HepG2 (cell line): ENCODE data around the gene ZNF248. TPM values are rescaled to one million over a fixed set of nuclear protein-coding genes. Genes with fewer than 3 reads are reported as not detected.

Experiments
- ATAC-seq: fragments of 200-7000 bp; cut with Tn5 transposase; 3 replicates; pipeline ENCODE4 v1.9.1; 2020; ENCODE audit warnings: mild to moderate bottlenecking, moderate library complexity
- BruUV-seq: library from RNA; stranded (reverse); fragments of 400-500 nt; replicated peaks from 2 replicates; lab custom pipeline; 2021; lab: Mats Ljungman, UMichigan
- CTCF ChIA-PET: fragments of 300-600 bp; formaldehyde crosslinking; extraction: SDS; loops from one replicate; lab custom pipeline; 2021; ENCODE audit warnings: low total read pairs, inconsistent platforms, low intra/inter-chr PET ratio; lab: Yijun Ruan, JAX
- POLR2A ChIA-PET: fragments of 350-600 bp; sonication (Branson Sonifier 250); formaldehyde crosslinking; loops from one replicate; lab custom pipeline; 2020; ENCODE audit warnings: antibody characterized with exemption, inconsistent platforms; lab: Yijun Ruan, JAX
- DNase-seq: peaks from one replicate; pipeline ENCODE4 v3.0.0-alpha.2; 2015; ENCODE audit warnings: low spot score
- FAIRE-seq: peaks from 3 replicates; lab custom pipeline; 2011; peaks lifted over from hg19 to GRCh38; lab: Jason Lieb, UNC
- H2AFZ ChIP-seq: one replicate; pipeline ENCODE4 v1.6.1; 2011; ENCODE audit warnings: low read length, inconsistent platforms
- H3K27ac ChIP-seq: fragments of 300-600 bp; 3 replicates; pipeline ENCODE4 v1.8.0; 2011; ENCODE audit warnings: mixed run types, mild to moderate bottlenecking, mixed read lengths, low read length, inconsistent platforms; ENCODE audit not compliant: insufficient read depth; ENCODE audit errors: extremely low read length
- H3K27me3 ChIP-seq, 2 experiments: fragments of 200-600 bp in 1 of 2; 2 replicates in 1 of 2; 3 replicates in 1 of 2; pipeline versions ENCODE4 v1.6.0 to v1.8.0; 2011; ENCODE audit warnings: low read length in 2 of 2, mild to moderate bottlenecking in 2 of 2, moderate library complexity in 2 of 2, inconsistent platforms in 1 of 2; ENCODE audit not compliant: insufficient read depth in 2 of 2, control insufficient read depth in 1 of 2
- H3K36me3 ChIP-seq, 2 experiments: fragments of 200-600 bp in 1 of 2; replicated peaks in 1 of 2; 2 replicates in 1 of 2; 3 replicates in 1 of 2; pipeline versions ENCODE4 v1.5.1 to v1.8.0; 2011; ENCODE audit warnings: low read length in 2 of 2, inconsistent platforms in 1 of 2; ENCODE audit not compliant: insufficient read depth in 2 of 2, control insufficient read depth in 1 of 2
- H3K4me1 ChIP-seq: 2 replicates; pipeline ENCODE4 v1.5.1; 2012; ENCODE audit warnings: low read length, inconsistent platforms; ENCODE audit not compliant: insufficient read depth
- H3K4me2 ChIP-seq: 2 replicates; pipeline ENCODE4 v1.6.0; 2011; ENCODE audit warnings: low read depth, low read length, inconsistent platforms
- H3K4me3 ChIP-seq, 3 experiments: fragments of 200-600 bp in 1 of 3; sonication (generic), shearing (Covaris generic) in 1 of 3; replicated peaks in 1 of 3; 2 replicates each; pipeline ENCODE4 v1.5.1; 2011 to 2016; ENCODE audit warnings: low read length in 3 of 3, inconsistent platforms in 2 of 3, low read depth in 2 of 3, mild to moderate bottlenecking in 2 of 3, control low read depth in 1 of 3, mixed read lengths in 1 of 3; ENCODE audit not compliant: insufficient read depth in 1 of 3
- H3K79me2 ChIP-seq: one replicate; pipeline ENCODE4 v1.6.1; 2011; ENCODE audit warnings: low read length, inconsistent platforms; ENCODE audit not compliant: insufficient read depth
- H3K9ac ChIP-seq: 2 replicates; pipeline ENCODE4 v1.6.0; 2011; ENCODE audit warnings: mild to moderate bottlenecking, low read depth, low read length, inconsistent platforms; ENCODE audit not compliant: insufficient read depth
- H3K9me3 ChIP-seq: 2 replicates; pipeline ENCODE4 v1.5.1; 2012; ENCODE audit warnings: mild to moderate bottlenecking, low read length
- H4K20me1 ChIP-seq: 2 replicates; pipeline ENCODE4 v1.6.0; 2011; ENCODE audit warnings: inconsistent platforms, mild to moderate bottlenecking, low read length, moderate library complexity; ENCODE audit not compliant: insufficient read depth
- ARNT2 ChIP-seq: sonication (generic); formaldehyde crosslinking; IDR thresholded peaks from 2 replicates; pipeline ENCODE4 v1.8.0; 2022; ENCODE audit warnings: mild to moderate bottlenecking, low read depth, missing genetic modification reagents, moderate library complexity
- BRD4 ChIP-seq: sonication (generic); formaldehyde crosslinking; IDR thresholded peaks from 2 replicates; pipeline ENCODE4 v1.4.0; 2020; ENCODE audit warnings: missing genetic modification reagents
- DMAP1 ChIP-seq: IDR thresholded peaks from 2 replicates; pipeline ENCODE4 v1.6.1; 2016
- GFI1 ChIP-seq: sonication (generic); formaldehyde crosslinking; IDR thresholded peaks from 2 replicates; pipeline ENCODE4 v1.5.0; 2020; ENCODE audit warnings: missing genetic modification reagents, mild to moderate bottlenecking, borderline replicate concordance
- HES4 ChIP-seq: sonication (generic); formaldehyde crosslinking; IDR thresholded peaks from 2 replicates; pipeline ENCODE4 v1.9.0; 2021; ENCODE audit warnings: mild to moderate bottlenecking, missing genetic modification reagents, borderline replicate concordance
- MAFF ChIP-seq: IDR thresholded peaks from 2 replicates; pipeline ENCODE4 v1.6.1; 2011; ENCODE audit warnings: low read depth, low read length, improper control_type of control experiment
- MAFK ChIP-seq, 2 experiments: IDR thresholded peaks in 1 of 2; conservative IDR thresholded peaks in 1 of 2; 2 replicates each; pipeline ENCODE4 v1.6.1; 2011; ENCODE audit warnings: improper control_type of control experiment in 2 of 2, low read length in 2 of 2
- NCOA2 ChIP-seq: sonication (generic); formaldehyde crosslinking; IDR thresholded peaks from 2 replicates; pipeline ENCODE4 v1.8.0; 2022; ENCODE audit warnings: inconsistent platforms
- SMC3 ChIP-seq: IDR thresholded peaks from 2 replicates; pipeline ENCODE4 v1.6.1; 2011; ENCODE audit warnings: low read length, improper control_type of control experiment
- ZKSCAN1 ChIP-seq: fragments of 150-350 bp; IDR thresholded peaks from 2 replicates; pipeline ENCODE4 v1.6.1; 2014; ENCODE audit warnings: low read length
- ZNF274 ChIP-seq: sonication (generic); formaldehyde crosslinking; IDR thresholded peaks from 2 replicates; pipeline ENCODE4 v1.5.1; 2020; ENCODE audit warnings: mild to moderate bottlenecking, missing genetic modification reagents
- ZNF781 ChIP-seq: sonication (generic); formaldehyde crosslinking; IDR thresholded peaks from 2 replicates; pipeline ENCODE4 v1.5.1; 2020; ENCODE audit warnings: borderline replicate concordance, mild to moderate bottlenecking, missing genetic modification reagents; ENCODE audit errors: not compliant biosample characterization
- WGBS: methylation state at CpG from one replicate; pipeline ENCODE4 v1.1.6; 2017; ENCODE audit warnings: low lambda C conversion rate; 5-methylcytosine and 5-hydroxymethylcytosine counted together
- in situ Hi-C: cut with HindIII; loops from 2 replicates; pipeline ENCODE4 v1.10.0; 2017; ENCODE audit warnings: low pct_unique_long_range_greater_than_20kb; ENCODE audit not compliant: extremely low pct_ligation_motif_present
- intact Hi-C: fragments of 100-400 bp; cut with micrococcal nuclease; formaldehyde crosslinking; loops from one replicate; pipeline ENCODE4 v1.10.0; 2022; ENCODE audit not compliant: unreplicated experiment
- polyA plus RNA-seq, 8 experiments: library from polyadenylated mRNA; depleted of rRNA in 3 of 8; stranded (reverse) in 7 of 8; unstranded in 1 of 8; fragments of >200 nt; fragmentation: Illumina TruSeq in 4 of 8; extraction: Trizol in 4 of 8; gene quantifications; 2 replicates each; pipeline versions ENCODE4 v1.2.1 to v1.2.3, GENCODE V29; 2011 to 2016; ENCODE audit warnings: low read depth in 4 of 8, missing spikeins in 1 of 8, mixed read lengths in 1 of 8; ENCODE audit not compliant: insufficient read depth in 1 of 8
- total RNA-seq, 5 experiments: library from RNA; depleted of rRNA; stranded (reverse); fragments of >200 nt; fragmentation: Illumina TruSeq; extraction: Trizol; gene quantifications; 2 replicates each; pipeline ENCODE4 v1.2.3, GENCODE V29; 2016; ENCODE audit warnings: low read depth in 1 of 5
- TF ChIP-seq, protein P1 (sequence below): sonication (generic); formaldehyde crosslinking; IDR thresholded peaks from 2 replicates; pipeline ENCODE4 v1.8.1; 2023; ENCODE audit warnings: mild to moderate bottlenecking, moderate library complexity, missing genetic modification reagents
- TF ChIP-seq, protein P2 (sequence below): IDR thresholded peaks from 2 replicates; pipeline ENCODE4 v1.6.1; 2016; ENCODE audit warnings: low read depth, borderline replicate concordance

ZNF248 gene
- total and polyA plus RNA-seq, 2 of the 13 experiments (the other 11 are each of a cell fraction or from before 2014, with no cell fraction given), result 12.8 to 13.3 TPM

DNA sequence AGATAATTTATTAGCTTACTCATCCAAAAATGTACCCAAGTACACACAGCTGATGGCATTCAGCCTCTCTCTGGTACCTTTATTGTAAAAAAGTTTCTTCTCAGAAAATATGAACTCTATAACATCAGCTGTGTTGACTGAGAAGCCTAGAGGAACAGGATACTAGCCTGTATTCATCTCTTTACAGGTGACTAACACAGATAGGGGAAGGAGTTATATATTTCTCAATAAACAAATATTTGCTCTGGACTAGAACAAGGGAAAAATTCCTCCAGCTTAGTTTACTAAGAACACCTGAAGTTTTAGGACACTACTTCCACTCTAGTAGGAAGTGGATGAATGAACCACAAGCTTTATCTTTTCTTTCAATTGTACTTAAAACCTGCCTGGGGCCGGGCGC lies 67.8 kb downstream of the ZNF248 start (continued):
- no peak for TF ChIP-seq HES4 (CRISPR knock-in tag)
- TF ChIP-seq ZNF274 (CRISPR knock-in tag), result no peak
- TF ChIP-seq ARNT2, result no peak
- TF ChIP-seq ZKSCAN1, result no peak
- TF ChIP-seq BRD4 (CRISPR knock-in tag), result no peak
- TF ChIP-seq GFI1, result no peak
- peak; percentile 21; the same call in 1 of the 2 replicates for TF ChIP-seq NCOA2 (CRISPR knock-in tag)
- TF ChIP-seq ZNF781 (CRISPR knock-in tag), result no peak
- no peak for TF ChIP-seq SMC3

DNA sequence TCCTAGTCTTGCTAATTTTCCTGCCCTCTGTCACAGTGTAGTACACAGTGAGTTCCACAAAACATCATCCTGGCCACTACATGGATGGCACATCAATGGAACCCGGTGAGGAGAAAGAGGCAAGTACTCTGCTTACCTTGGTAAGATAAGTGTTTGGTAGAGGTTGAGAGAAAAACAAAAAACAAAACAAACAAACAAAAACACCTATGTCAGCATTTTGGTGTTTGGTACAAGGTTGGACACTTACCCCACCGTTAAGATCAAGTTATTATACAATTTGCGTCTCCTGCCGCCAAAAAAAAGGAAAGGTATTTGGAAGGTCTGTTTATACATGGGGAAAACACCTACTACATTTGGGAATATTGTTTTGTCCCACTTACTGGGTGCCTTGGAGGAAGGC lies 72.7 kb downstream of the ZNF248 start:
- BruUV-seq, result no TSS peak
- POLR2A ChIA-PET, result no interaction called here
- intact Hi-C loops, result no loop called here
- Histone ChIP-seq H3K36me3 (no peaks in the 10 kb centered on the region), H4K20me1 (no peaks in the 10 kb centered on the region), H3K79me2 (no peaks in the 10 kb centered on the region), H3K27me3 (no peaks in the 10 kb centered on the region), H3K4me2 (no peak overlapping the region), H3K4me3 (no peak overlapping the region), H3K27ac (no peak overlapping the region), H3K9me3 (no peaks in the 10 kb centered on the region), H2AFZ (no peak overlapping the region), H3K9ac (no peak overlapping the region), H3K4me1 (peaks cover 7% of the 10 kb centered on the region)
- peak; percentile 93 to 97 for TF ChIP-seq MAFK (conservative IDR thresholded peaks at IDR 0.05 in 1 of 2, IDR thresholded peaks at IDR 0.05 in 1 of 2; ENCODE audit: low read length in 2 of 2)
- TF ChIP-seq DMAP1, result no peak
- TF ChIP-seq, protein P1, sequence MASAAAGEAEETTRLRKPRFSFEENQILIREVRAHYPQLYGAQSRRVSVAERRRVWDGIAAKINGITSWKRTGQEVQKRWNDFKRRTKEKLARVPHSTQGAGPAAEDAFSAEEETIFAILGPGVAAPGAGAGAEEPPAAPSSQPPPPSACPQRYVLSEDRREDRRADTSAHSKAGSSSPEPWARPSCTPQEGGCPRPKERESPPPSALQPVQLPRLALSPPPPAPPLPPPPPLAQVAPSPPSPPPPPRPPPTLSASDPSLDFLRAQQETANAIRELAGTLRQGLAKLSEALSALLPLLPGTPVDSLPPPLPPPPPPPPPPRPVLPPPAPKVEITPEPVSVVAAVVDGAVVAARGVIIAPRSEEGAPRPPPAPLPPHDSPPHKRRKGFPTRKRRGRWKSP (CRISPR knock-in tag), result no peak
- TF ChIP-seq, protein P2, sequence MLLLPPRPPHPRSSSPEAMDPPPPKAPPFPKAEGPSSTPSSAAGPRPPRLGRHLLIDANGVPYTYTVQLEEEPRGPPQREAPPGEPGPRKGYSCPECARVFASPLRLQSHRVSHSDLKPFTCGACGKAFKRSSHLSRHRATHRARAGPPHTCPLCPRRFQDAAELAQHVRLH (CRISPR knock-in tag), result no peak
- peak; percentile 94 for TF ChIP-seq MAFF
- WGBS, result 87% methylated on average over 4 of the region's 4 CpGs
- DNase-seq (no peak), ATAC-seq (no peak), FAIRE-seq (no peak)
- in situ Hi-C loops, result no loop called here
- CTCF ChIA-PET, result no interaction called here
